Measurements from ENCODE around the gene ENPP6.
A peak's percentile ranks its signal among the peaks of the same experiment; 100 is the strongest.

Gene ENPP6

DNA sequence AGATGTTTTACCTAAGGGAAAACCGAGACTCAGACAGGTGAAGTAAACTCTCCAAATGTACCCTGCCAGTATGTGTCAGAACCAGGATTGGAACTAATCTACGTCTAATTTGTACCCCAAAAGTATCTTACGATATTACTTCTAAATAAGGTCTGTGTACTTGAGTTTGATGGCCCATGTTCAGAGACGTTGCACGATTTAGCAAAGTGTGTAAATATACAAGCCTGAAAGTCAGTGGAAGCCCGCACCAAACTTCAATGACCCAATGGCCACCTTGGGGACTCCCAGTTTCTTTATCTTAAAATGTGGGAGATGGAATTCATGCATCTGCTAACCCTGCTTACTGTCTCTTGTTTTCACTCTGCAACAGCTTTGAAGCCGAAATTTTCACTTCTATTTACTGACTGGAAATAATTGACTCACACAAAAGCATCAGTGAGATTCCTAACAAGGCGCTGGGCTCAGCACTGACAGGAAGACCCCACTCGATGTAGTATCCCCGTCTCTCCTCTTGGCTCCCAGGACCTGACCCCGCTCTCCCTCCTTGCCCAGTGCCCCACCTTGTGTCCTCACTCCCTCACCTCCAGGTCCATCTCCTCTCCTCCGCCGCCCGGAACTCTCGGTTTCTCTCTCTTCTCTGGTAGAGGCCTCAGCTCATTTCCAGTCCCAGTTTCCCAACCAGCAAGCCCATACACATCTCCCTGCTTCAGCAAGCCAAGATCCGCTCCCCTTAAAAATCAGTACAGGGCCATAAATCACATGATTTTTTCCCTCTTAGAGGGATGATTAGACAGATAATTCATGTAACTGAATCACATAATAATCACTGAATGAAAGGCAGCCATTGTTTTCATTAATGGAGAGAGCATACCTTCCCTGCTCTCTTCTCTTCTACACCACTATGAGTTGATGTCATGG, 42.8 kb downstream of the ENPP6 start:
- TF ChIP-seq PPARA (CRISPR knock-in tag; IDR thresholded peaks at IDR 0.05; ENCODE audit: borderline replicate concordance) (no peak), CSRNP3 (CRISPR knock-in tag; IDR thresholded peaks at IDR 0.05) (no peak), BACH2 (CRISPR knock-in tag; IDR thresholded peaks at IDR 0.05; ENCODE audit: borderline replicate concordance) (no peak), ESRRG (CRISPR knock-in tag; IDR thresholded peaks at IDR 0.05) (no peak), OSR1 (CRISPR knock-in tag; IDR thresholded peaks at IDR 0.05) (no peak), ZNF8 (CRISPR knock-in tag; IDR thresholded peaks at IDR 0.05) (no peak), SNAI2 (CRISPR knock-in tag; IDR thresholded peaks at IDR 0.05) (no peak), POU6F1 (CRISPR knock-in tag; IDR thresholded peaks at IDR 0.05; ENCODE audit: borderline replicate concordance, low read depth) (no peak), CREB5 (CRISPR knock-in tag; IDR thresholded peaks at IDR 0.05; ENCODE audit: low read depth) (no peak), GLIS3 (CRISPR knock-in tag; IDR thresholded peaks at IDR 0.05) (no peak), ZC3H10 (CRISPR knock-in tag; IDR thresholded peaks at IDR 0.05) (no peak), ZNF70 (CRISPR knock-in tag; IDR thresholded peaks at IDR 0.05) (no peak), ZFP3 (CRISPR knock-in tag; IDR thresholded peaks at IDR 0.05) (no peak), ZFP30 (CRISPR knock-in tag; IDR thresholded peaks at IDR 0.05) (no peak)
- TF ChIP-seq, protein P1, sequence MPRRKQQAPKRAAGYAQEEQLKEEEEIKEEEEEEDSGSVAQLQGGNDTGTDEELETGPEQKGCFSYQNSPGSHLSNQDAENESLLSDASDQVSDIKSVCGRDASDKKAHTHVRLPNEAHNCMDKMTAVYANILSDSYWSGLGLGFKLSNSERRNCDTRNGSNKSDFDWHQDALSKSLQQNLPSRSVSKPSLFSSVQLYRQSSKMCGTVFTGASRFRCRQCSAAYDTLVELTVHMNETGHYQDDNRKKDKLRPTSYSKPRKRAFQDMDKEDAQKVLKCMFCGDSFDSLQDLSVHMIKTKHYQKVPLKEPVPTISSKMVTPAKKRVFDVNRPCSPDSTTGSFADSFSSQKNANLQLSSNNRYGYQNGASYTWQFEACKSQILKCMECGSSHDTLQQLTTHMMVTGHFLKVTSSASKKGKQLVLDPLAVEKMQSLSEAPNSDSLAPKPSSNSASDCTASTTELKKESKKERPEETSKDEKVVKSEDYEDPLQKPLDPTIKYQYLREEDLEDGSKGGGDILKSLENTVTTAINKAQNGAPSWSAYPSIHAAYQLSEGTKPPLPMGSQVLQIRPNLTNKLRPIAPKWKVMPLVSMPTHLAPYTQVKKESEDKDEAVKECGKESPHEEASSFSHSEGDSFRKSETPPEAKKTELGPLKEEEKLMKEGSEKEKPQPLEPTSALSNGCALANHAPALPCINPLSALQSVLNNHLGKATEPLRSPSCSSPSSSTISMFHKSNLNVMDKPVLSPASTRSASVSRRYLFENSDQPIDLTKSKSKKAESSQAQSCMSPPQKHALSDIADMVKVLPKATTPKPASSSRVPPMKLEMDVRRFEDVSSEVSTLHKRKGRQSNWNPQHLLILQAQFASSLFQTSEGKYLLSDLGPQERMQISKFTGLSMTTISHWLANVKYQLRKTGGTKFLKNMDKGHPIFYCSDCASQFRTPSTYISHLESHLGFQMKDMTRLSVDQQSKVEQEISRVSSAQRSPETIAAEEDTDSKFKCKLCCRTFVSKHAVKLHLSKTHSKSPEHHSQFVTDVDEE (CRISPR knock-in tag; IDR thresholded peaks at IDR 0.05): no peak
- TF ChIP-seq, protein P2, sequence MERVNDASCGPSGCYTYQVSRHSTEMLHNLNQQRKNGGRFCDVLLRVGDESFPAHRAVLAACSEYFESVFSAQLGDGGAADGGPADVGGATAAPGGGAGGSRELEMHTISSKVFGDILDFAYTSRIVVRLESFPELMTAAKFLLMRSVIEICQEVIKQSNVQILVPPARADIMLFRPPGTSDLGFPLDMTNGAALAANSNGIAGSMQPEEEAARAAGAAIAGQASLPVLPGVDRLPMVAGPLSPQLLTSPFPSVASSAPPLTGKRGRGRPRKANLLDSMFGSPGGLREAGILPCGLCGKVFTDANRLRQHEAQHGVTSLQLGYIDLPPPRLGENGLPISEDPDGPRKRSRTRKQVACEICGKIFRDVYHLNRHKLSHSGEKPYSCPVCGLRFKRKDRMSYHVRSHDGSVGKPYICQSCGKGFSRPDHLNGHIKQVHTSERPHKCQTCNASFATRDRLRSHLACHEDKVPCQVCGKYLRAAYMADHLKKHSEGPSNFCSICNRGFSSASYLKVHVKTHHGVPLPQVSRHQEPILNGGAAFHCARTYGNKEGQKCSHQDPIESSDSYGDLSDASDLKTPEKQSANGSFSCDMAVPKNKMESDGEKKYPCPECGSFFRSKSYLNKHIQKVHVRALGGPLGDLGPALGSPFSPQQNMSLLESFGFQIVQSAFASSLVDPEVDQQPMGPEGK (CRISPR knock-in tag; IDR thresholded peaks at IDR 0.05; ENCODE audit: borderline replicate concordance): no peak
- ATAC-seq: no peak

DNA sequence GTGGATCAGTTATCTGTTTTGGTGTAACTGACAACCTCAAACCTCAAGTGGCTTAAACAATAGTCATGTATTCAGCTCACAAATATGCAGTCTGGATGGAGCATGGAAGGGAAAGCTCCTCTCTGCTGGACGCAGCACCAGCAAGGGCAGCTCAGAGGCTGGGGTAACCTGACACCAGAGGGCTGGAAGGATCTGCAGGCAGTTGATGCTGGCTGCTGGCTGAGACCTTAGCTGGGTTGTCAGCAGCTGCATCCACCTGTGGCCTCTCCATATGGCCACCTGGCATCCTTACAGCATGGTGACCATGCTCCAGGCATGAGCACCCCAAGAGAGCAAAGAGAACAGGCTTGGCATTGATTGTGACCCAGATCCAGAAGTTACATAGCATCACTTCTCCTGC, 46.7 kb downstream of the ENPP6 start:
- peak; percentile 38; the same call in 1 of the 3 replicates for ATAC-seq
- no peak for TF ChIP-seq PPARA (CRISPR knock-in tag; IDR thresholded peaks at IDR 0.05; ENCODE audit: borderline replicate concordance)
- TF ChIP-seq, protein P2 (CRISPR knock-in tag; IDR thresholded peaks at IDR 0.05; ENCODE audit: borderline replicate concordance): no peak
- no peak for TF ChIP-seq SNAI2 (CRISPR knock-in tag; IDR thresholded peaks at IDR 0.05)
- TF ChIP-seq TCF4 (CRISPR knock-in tag; IDR thresholded peaks at IDR 0.05; ENCODE audit: borderline replicate concordance): no peak
- no peak for TF ChIP-seq POU6F1 (CRISPR knock-in tag; IDR thresholded peaks at IDR 0.05; ENCODE audit: borderline replicate concordance, low read depth)
- no peak for TF ChIP-seq TOX (CRISPR knock-in tag; IDR thresholded peaks at IDR 0.05; ENCODE audit: borderline replicate concordance)
- no peak for TF ChIP-seq CREB5 (CRISPR knock-in tag; IDR thresholded peaks at IDR 0.05; ENCODE audit: low read depth)
- TF ChIP-seq ARNTL (CRISPR knock-in tag; IDR thresholded peaks at IDR 0.05; ENCODE audit: borderline replicate concordance, low read depth): no peak
- no peak for TF ChIP-seq RARB (CRISPR knock-in tag; IDR thresholded peaks at IDR 0.05)
- TF ChIP-seq ESRRG (CRISPR knock-in tag; IDR thresholded peaks at IDR 0.05): no peak
- TF ChIP-seq, protein P1 (CRISPR knock-in tag; IDR thresholded peaks at IDR 0.05): no peak
